ENCODE measurements around the gene SSX2IP. TPM values are rescaled to one million over a fixed set of nuclear protein-coding genes. Genes with fewer than 3 reads are reported as not detected.

The SSX2IP gene, protein sequence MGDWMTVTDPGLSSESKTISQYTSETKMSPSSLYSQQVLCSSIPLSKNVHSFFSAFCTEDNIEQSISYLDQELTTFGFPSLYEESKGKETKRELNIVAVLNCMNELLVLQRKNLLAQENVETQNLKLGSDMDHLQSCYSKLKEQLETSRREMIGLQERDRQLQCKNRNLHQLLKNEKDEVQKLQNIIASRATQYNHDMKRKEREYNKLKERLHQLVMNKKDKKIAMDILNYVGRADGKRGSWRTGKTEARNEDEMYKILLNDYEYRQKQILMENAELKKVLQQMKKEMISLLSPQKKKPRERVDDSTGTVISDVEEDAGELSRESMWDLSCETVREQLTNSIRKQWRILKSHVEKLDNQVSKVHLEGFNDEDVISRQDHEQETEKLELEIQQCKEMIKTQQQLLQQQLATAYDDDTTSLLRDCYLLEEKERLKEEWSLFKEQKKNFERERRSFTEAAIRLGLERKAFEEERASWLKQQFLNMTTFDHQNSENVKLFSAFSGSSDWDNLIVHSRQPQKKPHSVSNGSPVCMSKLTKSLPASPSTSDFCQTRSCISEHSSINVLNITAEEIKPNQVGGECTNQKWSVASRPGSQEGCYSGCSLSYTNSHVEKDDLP
- polyA plus RNA-seq (2011; rRNA removed) (6.5 and 14.8 TPM in 2 replicates), polyA minus RNA-seq (2011; rRNA and poly(A)+ RNA removed) (5.0 and 7.7 TPM in 2 replicates)

DNA sequence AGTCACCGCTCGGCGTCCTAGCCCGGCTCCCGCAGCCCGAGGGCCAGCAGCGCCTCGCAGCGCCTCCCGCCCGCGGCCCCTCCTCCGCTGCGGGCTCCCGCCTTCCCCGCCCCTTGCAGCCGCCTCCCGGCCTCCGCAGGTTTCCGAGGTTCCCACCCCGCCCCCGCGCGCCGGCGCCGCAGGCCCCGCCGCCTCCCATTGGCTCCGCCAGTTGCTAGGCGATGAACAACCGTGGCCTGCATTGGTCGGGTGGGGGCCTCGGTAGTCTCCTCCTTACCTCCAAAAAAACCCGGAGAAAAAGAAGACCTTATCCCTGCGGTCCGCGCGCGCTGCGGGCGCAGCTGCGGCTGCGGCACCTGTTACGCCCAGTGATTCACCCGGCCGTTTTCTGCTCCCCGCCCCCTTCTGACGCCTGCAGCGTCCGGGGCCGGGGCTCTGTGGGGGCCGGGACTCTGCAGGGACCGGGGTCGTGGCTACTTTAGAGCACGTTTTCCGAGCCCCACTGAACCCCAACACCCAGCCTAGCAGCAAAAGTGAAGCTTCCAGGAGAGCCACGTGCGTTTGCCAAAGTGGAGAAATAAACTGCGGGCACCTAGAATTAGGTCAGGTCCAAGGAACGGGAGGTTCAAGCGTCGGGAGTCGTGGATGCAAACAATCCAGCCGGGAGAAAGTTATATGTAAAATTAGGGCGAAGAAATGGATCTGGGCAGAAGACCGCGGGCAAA lies at the start of gene SSX2IP:
TSS of gene SSX2IP (minus strand) at position 65 of the 725 bp plus-strand sequence. CDS start 19,242 bp downstream, outside the sequence.
- Histone ChIP-seq H3K4me3 (ENCODE audit: low read depth, low read length) (peak within 1 kb of the TSS; percentile 73), H3K27me3 (ENCODE audit: control insufficient read depth, insufficient read depth, low read length) (no peaks in the 10 kb centered on the region), H3K36me3 (ENCODE audit: control insufficient read depth, insufficient read depth, low read length) (no peaks in the 10 kb centered on the region)
- peak; percentile 64 for DNase-seq (ENCODE audit: low read depth)
- ChIA-PET POLR2A (no interaction called here), CTCF (no interaction called here)
- TF ChIP-seq, protein P1, sequence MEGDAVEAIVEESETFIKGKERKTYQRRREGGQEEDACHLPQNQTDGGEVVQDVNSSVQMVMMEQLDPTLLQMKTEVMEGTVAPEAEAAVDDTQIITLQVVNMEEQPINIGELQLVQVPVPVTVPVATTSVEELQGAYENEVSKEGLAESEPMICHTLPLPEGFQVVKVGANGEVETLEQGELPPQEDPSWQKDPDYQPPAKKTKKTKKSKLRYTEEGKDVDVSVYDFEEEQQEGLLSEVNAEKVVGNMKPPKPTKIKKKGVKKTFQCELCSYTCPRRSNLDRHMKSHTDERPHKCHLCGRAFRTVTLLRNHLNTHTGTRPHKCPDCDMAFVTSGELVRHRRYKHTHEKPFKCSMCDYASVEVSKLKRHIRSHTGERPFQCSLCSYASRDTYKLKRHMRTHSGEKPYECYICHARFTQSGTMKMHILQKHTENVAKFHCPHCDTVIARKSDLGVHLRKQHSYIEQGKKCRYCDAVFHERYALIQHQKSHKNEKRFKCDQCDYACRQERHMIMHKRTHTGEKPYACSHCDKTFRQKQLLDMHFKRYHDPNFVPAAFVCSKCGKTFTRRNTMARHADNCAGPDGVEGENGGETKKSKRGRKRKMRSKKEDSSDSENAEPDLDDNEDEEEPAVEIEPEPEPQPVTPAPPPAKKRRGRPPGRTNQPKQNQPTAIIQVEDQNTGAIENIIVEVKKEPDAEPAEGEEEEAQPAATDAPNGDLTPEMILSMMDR (IDR thresholded peaks at IDR 0.05; ENCODE audit: insufficient read depth, low read depth, low read length) = no peak

DNA sequence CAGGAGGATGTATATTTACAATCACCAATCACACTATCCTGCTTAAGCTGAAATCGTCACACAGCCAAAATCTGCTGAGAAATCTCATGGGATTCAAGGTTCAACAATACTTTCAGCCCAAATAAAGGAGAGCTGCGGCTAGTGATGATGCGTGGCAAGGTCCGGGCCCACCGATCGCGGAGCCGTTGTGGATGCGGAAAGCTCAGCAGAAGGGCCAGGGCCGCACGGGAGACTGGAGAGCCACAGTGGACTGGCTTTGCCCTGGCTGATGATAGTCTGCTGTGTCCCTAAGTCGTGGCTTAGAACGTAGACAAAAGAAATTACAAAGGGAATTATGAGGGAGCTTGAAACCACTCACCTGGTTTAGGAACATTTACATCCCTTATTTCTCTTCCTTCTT lies 48.0 kb upstream of the SSX2IP start:
- ChIA-PET CTCF (no interaction called here), POLR2A (no interaction called here)
- TF ChIP-seq, protein P1 (IDR thresholded peaks at IDR 0.05; ENCODE audit: insufficient read depth, low read depth, low read length) = no peak
- DNase-seq (ENCODE audit: low read depth) = no peak
- Histone ChIP-seq H3K36me3 (ENCODE audit: control insufficient read depth, insufficient read depth, low read length) (no peaks in the 10 kb centered on the region), H3K27me3 (ENCODE audit: control insufficient read depth, insufficient read depth, low read length) (no peaks in the 10 kb centered on the region), H3K4me3 (ENCODE audit: low read depth, low read length) (no peak overlapping the region)

DNA sequence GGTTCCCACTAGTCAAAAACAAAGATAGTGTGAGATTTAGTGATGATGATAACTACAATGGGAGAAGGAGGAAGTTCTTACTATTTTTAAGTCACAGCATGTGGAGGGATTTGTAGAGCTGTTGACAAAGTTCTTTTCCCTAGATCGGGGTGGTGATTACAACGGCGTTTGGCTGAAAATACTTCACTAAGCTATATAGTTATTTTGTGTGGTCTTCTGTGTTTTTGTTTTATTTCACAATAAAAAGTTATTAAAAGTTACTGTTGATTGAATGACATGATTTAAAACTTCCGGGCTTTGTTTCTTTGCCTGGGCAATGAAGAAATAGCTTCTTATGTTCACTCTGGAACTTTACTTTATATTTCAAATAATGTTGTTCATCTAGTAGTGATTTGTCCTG lies 47.3 kb upstream of the SSX2IP start:
- Histone ChIP-seq H3K4me3 (ENCODE audit: low read depth, low read length) (no peak overlapping the region), H3K36me3 (ENCODE audit: control insufficient read depth, insufficient read depth, low read length) (no peaks in the 10 kb centered on the region), H3K27me3 (ENCODE audit: control insufficient read depth, insufficient read depth, low read length) (no peaks in the 10 kb centered on the region)
- POLR2A ChIA-PET = no interaction called here
- TF ChIP-seq, protein P1 (IDR thresholded peaks at IDR 0.05; ENCODE audit: insufficient read depth, low read depth, low read length) = no peak
- CTCF ChIA-PET = no interaction called here
- DNase-seq (ENCODE audit: low read depth) = no peak

DNA sequence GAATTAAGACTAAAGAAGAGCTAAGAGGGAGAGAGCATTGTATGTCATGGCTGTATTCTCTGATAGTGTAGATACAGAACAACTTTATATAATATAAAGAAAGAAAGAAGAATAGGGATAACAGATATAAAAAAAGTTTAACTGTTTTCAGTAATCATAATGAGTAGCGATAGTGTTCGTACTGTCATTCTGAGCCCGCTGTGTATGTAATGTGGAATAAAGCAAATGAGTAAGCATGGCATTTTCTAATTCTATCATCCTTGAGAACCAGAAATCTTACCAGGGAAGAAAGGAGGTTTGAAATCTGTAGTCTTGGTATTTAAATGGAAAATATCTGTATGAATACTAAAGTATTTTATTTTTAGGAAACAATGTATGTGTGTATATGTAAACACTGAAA lies 46.7 kb upstream of the SSX2IP start:
- TF ChIP-seq, protein P1 (IDR thresholded peaks at IDR 0.05; ENCODE audit: insufficient read depth, low read depth, low read length) = no peak
- H3K27me3 ChIP-seq (ENCODE audit: control insufficient read depth, insufficient read depth, low read length) = no peaks in the 10 kb centered on the region
- H3K4me3 ChIP-seq (ENCODE audit: low read depth, low read length) = no peak overlapping the region
- CTCF ChIA-PET = interaction anchor here (1.7 to 2.0 kb wide), 2 partner anchors 16 to 48 kb away, joined by 5 to 11 read pairs; no protein-coding TSS in a partner anchor
- H3K36me3 ChIP-seq (ENCODE audit: control insufficient read depth, insufficient read depth, low read length) = no peaks in the 10 kb centered on the region
- POLR2A ChIA-PET = no interaction called here
- DNase-seq (ENCODE audit: low read depth) = no peak

DNA sequence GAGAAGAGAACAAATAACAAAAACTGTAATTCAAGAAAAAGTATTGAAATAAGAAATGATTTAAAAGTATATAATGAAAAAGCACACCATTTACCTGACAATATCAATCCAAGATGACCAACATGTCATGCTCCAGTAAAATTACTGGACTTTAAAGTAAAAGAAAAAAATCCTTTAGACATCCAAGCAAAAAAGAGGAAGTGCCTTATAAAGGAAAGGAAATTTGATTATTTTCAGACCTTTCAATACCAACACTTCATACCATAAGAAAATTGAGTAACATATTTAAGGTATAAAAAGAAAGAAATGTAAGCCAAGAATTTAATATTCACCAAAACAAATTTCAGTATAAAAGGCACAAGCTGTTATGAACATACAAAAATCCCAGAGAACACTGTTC lies 46.2 kb upstream of the SSX2IP start:
- ChIA-PET CTCF (interaction anchor here (1.1 to 2.0 kb wide), 3 partner anchors 11 to 48 kb away, joined by 4 to 11 read pairs (median 5); no protein-coding TSS in a partner anchor), POLR2A (no interaction called here)
- DNase-seq (ENCODE audit: low read depth) = no peak
- H3K4me3 ChIP-seq (ENCODE audit: low read depth, low read length) = no peak overlapping the region
- H3K27me3 ChIP-seq (ENCODE audit: control insufficient read depth, insufficient read depth, low read length) = no peaks in the 10 kb centered on the region
- H3K36me3 ChIP-seq (ENCODE audit: control insufficient read depth, insufficient read depth, low read length) = no peaks in the 10 kb centered on the region
- TF ChIP-seq, protein P1 (IDR thresholded peaks at IDR 0.05; ENCODE audit: insufficient read depth, low read depth, low read length) = no peak

Data from BJ (cell line).